Mesodermal cell (in vitro differentiated cells): ENCODE data around the gene PAPSS1.
A peak's percentile ranks its signal among the peaks of the same experiment; 100 is the strongest.
"Not testable (repeated sequence)": the region's sequence is repeated elsewhere in the genome, so short reads cannot be mapped to it uniquely, and the experiment has no call there.

Experiments
- H3K27ac ChIP-seq: 2 replicates; pipeline ENCODE4 v1.7.0; 2013; ENCODE audit warnings: mild to moderate bottlenecking, low read depth, low read length, moderate library complexity; ENCODE audit not compliant: severe bottlenecking
- H3K36me3 ChIP-seq: 2 replicates; pipeline ENCODE4 v1.7.1; 2013; ENCODE audit warnings: mild to moderate bottlenecking, low read length, moderate library complexity; ENCODE audit not compliant: control insufficient read depth, insufficient read depth
- H3K4me1 ChIP-seq: one replicate; pipeline ENCODE4 v1.7.1; 2013; ENCODE audit warnings: mild to moderate bottlenecking, low read length; ENCODE audit not compliant: insufficient read depth, control insufficient read depth, poor library complexity, severe bottlenecking
- H3K4me3 ChIP-seq: 2 replicates; pipeline ENCODE4 v1.7.0; 2013; ENCODE audit warnings: low read length, control low read depth, mild to moderate bottlenecking; ENCODE audit not compliant: insufficient read depth, poor library complexity, severe bottlenecking; ENCODE audit errors: extremely low read depth
- H3K9me3 ChIP-seq: 2 replicates; pipeline ENCODE4 v1.7.1; 2013; ENCODE audit warnings: mild to moderate bottlenecking, low read length, moderate library complexity; ENCODE audit not compliant: control insufficient read depth
- WGBS, 2 experiments: methylation state at CpG; one replicate each; pipeline ENCODE4 v1.1.5; 2013; ENCODE audit warnings: missing lambda C conversion rate in 2 of 2; ENCODE audit not compliant: insufficient coverage in 2 of 2; 5-methylcytosine and 5-hydroxymethylcytosine counted together

PAPSS1 gene

DNA sequence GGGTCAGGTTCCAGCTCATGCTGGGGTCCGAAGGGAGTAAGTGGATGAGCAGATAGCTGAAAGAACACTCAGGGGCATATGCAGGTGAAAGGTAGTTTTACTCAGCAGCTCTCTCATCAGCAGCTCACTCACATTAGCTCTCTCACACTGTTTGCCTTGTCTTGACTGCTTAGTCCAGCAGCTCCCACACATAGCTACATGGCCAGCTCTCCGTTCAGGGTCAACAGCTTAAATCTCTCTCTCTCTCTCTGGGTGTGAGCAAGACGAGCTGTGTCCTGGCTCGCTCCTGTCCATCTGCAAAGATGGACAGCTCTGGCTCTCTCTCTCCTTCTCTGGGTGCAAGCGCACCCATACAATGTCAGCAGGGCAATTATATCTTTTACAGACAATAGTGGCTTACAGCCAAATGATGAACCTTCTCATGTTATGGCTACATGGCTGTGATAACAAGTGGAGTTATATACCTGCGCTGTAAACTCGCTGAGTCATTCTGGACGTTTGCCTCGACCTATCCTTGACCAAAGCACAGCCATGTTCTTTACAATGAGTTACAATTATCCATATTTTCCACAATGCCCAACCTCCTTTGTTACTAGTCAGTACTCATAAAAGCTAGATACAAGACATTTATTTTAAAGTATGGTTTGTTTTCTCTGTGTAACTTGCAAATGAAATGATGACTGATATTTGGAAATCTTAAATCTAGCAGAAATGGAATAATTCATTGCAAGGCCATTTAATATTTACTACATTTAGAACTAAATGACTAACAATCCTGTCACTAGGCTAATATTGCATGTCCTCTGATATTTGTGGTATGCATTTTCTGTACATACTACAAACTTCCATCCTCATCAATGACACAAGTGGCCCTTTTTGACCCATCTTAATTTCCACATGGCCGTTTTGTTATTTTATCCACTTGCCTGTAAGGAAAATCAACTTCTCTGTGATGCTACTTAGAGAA, 9.3 kb downstream of the PAPSS1 start:
- H3K9me3 ChIP-seq: peaks cover 13% of the 10 kb centered on the region
- H3K4me3 ChIP-seq: no peak overlapping the region
- no peaks in the 10 kb centered on the region for H3K4me1 ChIP-seq
- peaks cover 42% of the 10 kb centered on the region for H3K36me3 ChIP-seq
- WGBS, 2 experiments: 90 to 96% methylated on average over 3 to 8 of the region's 10 CpGs
- no peak overlapping the region for H3K27ac ChIP-seq

DNA sequence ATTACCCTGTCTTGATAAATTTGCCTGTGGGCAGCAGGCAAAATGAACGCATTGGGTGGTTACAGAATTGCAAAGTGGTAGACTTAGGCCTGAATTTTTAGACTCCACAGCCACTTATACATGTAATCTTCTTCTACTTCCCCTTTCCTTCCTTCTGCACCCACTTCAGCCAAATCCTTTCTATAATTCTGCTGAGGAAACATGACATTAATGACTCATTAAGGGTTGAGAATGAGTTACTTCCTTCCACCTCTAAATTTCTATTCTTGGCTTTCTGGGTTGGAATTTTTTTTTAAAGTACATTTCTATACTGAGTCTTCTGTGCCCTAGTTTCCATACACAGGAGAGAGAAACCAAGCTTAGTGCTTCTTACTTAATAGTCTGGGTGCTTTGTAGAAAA, 10.1 kb downstream of the PAPSS1 start:
- no peak overlapping the region for H3K4me3 ChIP-seq
- no peaks in the 10 kb centered on the region for H3K4me1 ChIP-seq
- peaks cover 35% of the 10 kb centered on the region for H3K36me3 ChIP-seq
- WGBS, 2 experiments: 100% methylated on average over 1 of the region's 1 CpG
- H3K9me3 ChIP-seq: peaks cover 21% of the 10 kb centered on the region
- no peak overlapping the region for H3K27ac ChIP-seq

DNA sequence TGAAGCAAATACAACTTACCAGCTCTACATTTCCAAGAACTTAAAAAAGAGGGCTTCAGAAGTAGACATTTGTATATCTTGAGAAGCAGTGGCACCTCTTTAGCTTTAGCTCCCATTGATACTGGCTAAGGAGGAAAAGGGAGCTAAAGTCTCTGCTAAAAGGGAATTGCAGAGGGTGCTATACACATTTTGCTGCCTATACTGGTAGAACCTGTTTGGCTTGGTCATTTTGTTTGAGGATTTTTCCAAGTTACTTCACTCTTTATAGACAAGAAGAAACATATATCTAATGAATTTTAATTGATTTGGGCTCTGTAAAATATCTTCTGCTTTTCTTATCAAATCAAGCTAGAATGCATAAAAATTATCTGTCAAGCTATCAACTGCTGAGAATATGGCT, 11.8 kb downstream of the PAPSS1 start:
- Histone ChIP-seq H3K36me3 (peaks cover 35% of the 10 kb centered on the region), H3K9me3 (peaks cover 30% of the 10 kb centered on the region), H3K4me1 (no peaks in the 10 kb centered on the region), H3K4me3 (no peak overlapping the region), H3K27ac (no peak overlapping the region)

DNA sequence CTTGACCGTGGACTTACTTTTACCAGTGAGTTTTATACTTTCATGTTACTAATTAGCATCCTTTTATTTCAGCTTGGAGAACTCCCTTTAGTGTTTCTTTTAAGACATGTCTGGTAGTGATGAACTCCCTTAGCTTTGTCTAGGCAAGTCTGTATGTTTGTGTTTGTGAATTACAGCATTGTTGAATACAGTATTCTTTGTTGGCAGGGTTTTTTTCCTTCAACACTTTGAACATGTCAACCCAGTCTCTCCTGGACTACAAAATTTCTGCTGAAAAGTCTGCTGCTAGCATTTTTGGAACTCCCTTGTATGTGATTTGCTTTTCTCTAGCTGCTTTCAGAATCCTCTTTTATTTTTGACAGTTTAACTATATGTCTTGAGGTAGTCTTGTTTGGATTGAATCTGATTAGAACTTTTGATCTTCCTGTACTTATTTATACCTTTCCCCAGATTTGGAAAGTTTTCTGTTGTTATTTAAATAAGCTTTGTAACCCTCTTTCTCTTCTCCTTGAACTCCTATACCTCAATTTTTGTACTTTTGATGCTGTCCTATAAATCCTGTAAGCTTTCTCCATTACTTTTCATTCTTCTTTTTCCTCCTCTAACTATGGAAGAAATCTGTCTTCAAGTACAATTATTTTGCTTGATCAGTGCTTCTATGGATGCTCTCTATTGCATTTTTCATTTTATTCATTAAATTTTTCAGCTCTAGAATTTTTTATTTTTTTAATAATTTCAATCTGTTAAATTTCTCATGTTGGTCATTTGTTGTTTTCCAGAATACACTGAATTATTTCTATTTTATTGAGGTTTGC, 14.1 kb downstream of the PAPSS1 start:
- WGBS, 2 experiments: no CpG with 5 or more reads among the region's 1 CpG
- H3K4me3 ChIP-seq: no peak overlapping the region

DNA sequence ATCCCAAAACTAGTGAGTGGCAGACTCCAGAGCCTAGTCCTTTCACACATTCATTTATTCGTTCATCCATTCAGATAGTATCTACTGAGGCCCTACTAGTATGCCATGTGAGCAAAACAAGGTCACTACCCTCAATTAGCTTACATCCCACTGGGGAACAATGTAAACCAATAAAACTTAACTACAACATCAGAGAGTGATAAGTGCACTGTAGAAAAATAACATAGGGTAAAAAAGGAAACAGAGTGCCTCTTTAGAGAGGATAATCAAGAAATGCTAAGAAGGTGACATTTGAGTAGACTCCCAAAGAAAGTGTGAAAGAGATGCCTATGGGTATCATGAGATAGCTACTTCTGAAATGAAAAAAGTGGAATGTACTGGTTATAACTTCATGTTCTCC, 18.5 kb downstream of the PAPSS1 start:
- no peak overlapping the region for H3K27ac ChIP-seq
- WGBS, 2 experiments: 100% methylated on average over 1 of the region's 1 CpG
- H3K36me3 ChIP-seq: peaks cover 43% of the 10 kb centered on the region
- H3K4me3 ChIP-seq: no peak overlapping the region
- H3K9me3 ChIP-seq: peaks cover 24% of the 10 kb centered on the region
- peaks cover 18% of the 10 kb centered on the region for H3K4me1 ChIP-seq

More for the DNA sequence above, 14.1 kb downstream of the PAPSS1 start:
- H3K36me3 ChIP-seq: peaks cover 27% of the 10 kb centered on the region
- H3K9me3 ChIP-seq: peaks cover 31% of the 10 kb centered on the region
- no peaks in the 10 kb centered on the region for H3K4me1 ChIP-seq
- no peak overlapping the region for H3K27ac ChIP-seq

DNA sequence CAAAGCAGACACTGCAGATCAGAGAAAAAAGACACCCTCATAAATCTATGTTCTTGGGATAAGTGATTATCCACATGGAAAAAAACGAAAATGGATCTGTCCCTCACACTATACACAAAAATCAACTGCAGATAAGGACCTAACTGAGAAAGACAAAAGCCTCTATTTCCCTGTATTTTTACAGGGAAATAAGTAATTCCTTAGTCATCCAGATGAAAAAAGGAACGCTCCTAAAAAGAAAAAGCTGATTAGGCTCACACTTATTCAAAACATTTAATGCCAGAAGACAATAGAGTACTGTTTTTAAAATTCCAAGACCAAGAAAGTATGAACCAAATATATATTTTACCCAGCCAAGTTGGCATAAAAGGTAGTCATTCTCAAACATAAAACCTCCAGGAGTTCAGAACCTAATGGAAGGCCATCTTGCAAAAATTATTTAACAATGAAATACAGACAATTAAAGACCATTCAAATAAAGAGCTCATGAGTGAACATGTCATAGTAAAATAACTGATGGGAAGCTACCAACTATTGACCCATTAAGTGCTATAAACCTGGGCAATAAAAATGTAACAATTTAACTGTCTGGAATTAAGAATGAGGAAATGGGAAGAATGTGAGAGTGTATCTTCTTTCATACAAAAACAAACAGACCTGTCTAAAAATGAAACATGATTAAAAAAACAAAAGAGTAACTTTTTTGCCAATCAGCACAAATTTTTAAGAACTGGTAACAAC, 20.4 kb downstream of the PAPSS1 start:
- H3K36me3 ChIP-seq: peaks cover 48% of the 10 kb centered on the region
- H3K9me3 ChIP-seq: peaks cover 7% of the 10 kb centered on the region
- H3K4me1 ChIP-seq: peaks cover 18% of the 10 kb centered on the region
- H3K27ac ChIP-seq: peak overlapping the region; percentile 51
- no peak overlapping the region for H3K4me3 ChIP-seq
- WGBS, 2 experiments: 100% methylated on average over 1 of the region's 2 CpGs; no CpG with 5 or more reads in 1 of the 2 experiments

DNA sequence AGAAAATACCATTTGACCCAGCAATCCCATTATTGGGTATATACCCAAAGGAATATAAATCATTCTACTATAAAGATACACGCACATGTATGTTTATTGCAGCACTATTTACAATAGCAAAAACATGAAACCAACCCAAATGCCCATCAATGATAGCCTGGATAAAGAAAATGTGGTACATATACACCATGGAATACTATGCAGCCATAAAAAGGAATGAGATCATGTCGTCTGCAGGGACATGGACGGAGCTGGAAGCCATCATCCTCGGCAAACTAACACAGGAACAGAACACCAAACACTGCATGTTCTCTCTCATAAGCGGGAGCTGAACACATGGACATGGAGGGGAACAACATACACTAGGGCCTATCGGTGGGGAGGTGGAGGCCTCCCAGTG, 23.8 kb downstream of the PAPSS1 start:
- 93 to 100% methylated on average over 3 of the region's 6 CpGs for WGBS, 2 experiments
- H3K4me1 ChIP-seq: peaks cover 18% of the 10 kb centered on the region
- not testable (repeated sequence) for H3K4me3 ChIP-seq, H3K9me3 ChIP-seq, H3K27ac ChIP-seq
- H3K36me3 ChIP-seq: peaks cover 56% of the 10 kb centered on the region

DNA sequence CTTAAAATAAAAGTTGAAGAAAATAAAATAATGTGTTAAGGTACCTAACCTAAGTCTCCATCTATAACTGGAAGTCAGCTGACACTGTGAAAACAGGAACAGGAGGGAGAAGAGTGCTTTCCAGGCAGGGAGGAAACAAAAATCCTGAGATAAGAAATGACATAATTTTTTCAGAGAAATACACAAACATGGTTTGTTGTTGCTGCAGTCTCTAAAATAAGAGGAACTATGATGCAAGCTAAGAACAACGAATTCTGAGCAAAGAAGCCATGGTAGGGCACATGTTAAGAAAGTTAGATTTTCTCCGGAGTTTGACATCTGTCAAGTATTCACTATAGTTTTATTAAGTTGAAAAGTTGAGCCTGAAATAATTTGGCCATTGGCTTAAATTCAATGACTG, 26.9 kb downstream of the PAPSS1 start:
- Histone ChIP-seq H3K9me3 (no peaks in the 10 kb centered on the region), H3K4me3 (no peak overlapping the region), H3K4me1 (peaks cover 13% of the 10 kb centered on the region), H3K27ac (no peak overlapping the region), H3K36me3 (peaks cover 41% of the 10 kb centered on the region)
- 90 to 94% methylated on average over 2 of the region's 2 CpGs for WGBS, 2 experiments

DNA sequence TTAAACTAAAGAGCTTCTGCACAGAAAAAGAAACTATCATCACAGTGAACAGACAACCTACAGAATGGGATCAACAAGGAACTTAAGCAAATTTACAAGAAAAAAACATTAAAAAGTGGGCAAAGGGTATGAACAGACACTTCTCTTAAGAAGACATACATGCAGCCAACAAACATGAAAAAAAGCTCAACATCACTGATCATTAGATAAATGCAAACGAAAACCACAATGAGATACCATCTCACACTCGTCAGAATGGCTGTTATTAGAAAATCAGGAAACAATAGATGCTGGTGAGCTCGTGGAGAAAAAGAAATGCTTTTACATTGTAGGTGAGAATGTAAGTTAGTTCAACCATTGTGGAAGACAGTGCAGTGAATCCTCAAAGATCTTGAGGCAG, 27.8 kb downstream of the PAPSS1 start:
- 83 to 100% methylated on average over 1 to 2 of the region's 3 CpGs for whole genome bisulfite sequencing, 2 experiments
- Histone ChIP-seq H3K4me3 (no peak overlapping the region), H3K27ac (no peak overlapping the region), H3K9me3 (no peaks in the 10 kb centered on the region), H3K4me1 (peaks cover 13% of the 10 kb centered on the region), H3K36me3 (peaks cover 34% of the 10 kb centered on the region)

DNA sequence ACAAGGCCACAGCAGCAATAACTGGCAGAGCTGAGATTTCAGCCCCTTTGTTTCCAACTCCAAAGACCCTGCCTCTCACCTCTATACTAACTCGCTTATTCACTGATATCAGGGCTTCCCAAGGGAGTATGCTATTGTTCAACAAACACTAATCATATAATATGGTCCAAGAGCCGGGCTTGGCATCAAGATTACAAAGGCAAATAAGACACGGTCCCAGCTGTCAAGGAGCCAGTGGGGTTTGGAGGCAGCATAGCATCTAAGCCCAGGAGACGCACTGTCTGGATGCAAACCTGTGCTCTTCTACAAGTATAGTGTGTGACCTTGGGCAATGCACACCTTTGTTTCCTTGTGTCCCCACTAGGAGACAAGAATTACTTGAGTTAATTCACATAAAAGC, 28.7 kb downstream of the PAPSS1 start:
- H3K4me1 ChIP-seq: peaks cover 13% of the 10 kb centered on the region
- H3K9me3 ChIP-seq: no peaks in the 10 kb centered on the region
- WGBS, 2 experiments: 94 to 97% methylated on average over 2 to 4 of the region's 4 CpGs
- H3K4me3 ChIP-seq: no peak overlapping the region
- no peak overlapping the region for H3K27ac ChIP-seq
- H3K36me3 ChIP-seq: peaks cover 34% of the 10 kb centered on the region
